Kidney epithelial cell (primary cell): ENCODE data around the gene PRF1. TPM values are rescaled to one million over a fixed set of nuclear protein-coding genes. Genes with fewer than 3 reads are reported as not detected.

ENCODE experiments used
- DNase-seq: peaks from one replicate; pipeline ENCODE4 v3.0.0-alpha.2; 2010; ENCODE audit warnings: low read depth
- H3K27me3 ChIP-seq: 2 replicates; pipeline ENCODE4 v1.6.0; 2011; ENCODE audit warnings: low read length; ENCODE audit not compliant: control insufficient read depth, insufficient read depth
- H3K36me3 ChIP-seq: 2 replicates; pipeline ENCODE4 v1.5.1; 2011; ENCODE audit warnings: low read length; ENCODE audit not compliant: control insufficient read depth, insufficient read depth
- H3K4me3 ChIP-seq: 2 replicates; pipeline ENCODE4 v1.5.1; 2011; ENCODE audit warnings: low read depth, mild to moderate bottlenecking, control low read depth, low read length
- total RNA-seq: library from RNA; depleted of rRNA; stranded (reverse); fragments of >200 nt; gene quantifications from 2 replicates; pipeline ENCODE4 v1.2.3, GENCODE V29; 2015
- TF ChIP-seq, protein P1 (sequence below): IDR thresholded peaks from 2 replicates; pipeline ENCODE4 v1.5.1; 2011; ENCODE audit warnings: mild to moderate bottlenecking, moderate library complexity, low read length, control low read depth, inconsistent platforms; ENCODE audit not compliant: insufficient read depth, poor library complexity, severe bottlenecking

The PRF1 gene
- total RNA-seq, 1 donor from 2014 or later, result not detected

DNA sequence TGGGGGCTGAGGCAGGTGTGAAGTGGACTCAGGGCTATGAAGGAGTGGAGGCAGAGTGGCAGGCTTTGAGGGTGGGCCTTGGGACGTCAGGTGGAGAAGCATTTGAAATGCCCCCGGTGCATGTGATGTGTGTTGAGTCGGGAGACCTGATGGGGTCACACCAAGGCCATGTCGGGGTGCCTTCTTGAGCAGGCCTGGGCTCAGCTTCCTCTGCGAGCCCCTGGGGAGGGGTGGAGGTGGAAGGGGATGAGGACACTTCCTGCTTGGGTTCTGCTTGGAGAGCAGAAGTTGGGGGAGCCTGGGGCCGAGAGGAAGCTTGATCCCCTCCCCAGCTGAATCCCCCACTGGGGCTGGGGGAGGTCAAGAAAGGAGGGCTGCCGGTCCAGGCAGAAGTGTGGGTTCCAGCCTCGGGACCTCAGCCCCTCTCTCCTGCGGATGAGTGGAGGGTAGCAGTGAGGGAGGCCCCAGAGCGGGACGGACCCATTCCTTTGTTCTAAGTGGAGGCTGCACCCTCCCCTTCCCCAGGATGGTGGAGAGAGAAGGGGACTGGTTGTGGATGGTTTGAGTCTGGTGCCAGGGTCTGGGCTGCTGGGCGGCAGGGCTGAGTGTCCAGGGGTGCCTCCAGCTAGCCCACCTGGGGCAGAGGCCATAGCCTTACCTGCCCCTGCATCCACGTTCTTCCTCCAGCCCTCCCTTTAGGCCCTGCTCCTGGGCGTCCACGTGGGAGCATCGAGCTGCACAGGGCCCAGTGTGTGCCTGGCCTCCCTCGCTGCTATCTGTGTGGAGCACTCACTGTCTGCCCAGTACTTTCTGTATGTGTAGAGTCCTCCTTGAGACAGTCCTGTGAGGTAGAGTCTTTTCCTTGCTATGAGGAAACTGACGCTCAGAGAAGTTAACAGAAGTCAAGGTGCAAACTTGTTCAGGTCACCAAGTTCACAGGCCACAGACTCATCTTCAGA is 36.7 kb downstream of the PRF1 start:
- TF ChIP-seq, protein P1, sequence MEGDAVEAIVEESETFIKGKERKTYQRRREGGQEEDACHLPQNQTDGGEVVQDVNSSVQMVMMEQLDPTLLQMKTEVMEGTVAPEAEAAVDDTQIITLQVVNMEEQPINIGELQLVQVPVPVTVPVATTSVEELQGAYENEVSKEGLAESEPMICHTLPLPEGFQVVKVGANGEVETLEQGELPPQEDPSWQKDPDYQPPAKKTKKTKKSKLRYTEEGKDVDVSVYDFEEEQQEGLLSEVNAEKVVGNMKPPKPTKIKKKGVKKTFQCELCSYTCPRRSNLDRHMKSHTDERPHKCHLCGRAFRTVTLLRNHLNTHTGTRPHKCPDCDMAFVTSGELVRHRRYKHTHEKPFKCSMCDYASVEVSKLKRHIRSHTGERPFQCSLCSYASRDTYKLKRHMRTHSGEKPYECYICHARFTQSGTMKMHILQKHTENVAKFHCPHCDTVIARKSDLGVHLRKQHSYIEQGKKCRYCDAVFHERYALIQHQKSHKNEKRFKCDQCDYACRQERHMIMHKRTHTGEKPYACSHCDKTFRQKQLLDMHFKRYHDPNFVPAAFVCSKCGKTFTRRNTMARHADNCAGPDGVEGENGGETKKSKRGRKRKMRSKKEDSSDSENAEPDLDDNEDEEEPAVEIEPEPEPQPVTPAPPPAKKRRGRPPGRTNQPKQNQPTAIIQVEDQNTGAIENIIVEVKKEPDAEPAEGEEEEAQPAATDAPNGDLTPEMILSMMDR, result no peak
- Histone ChIP-seq H3K27me3 (no peaks in the 10 kb centered on the region), H3K36me3 (no peaks in the 10 kb centered on the region), H3K4me3 (no peak overlapping the region)
- no peak for DNase-seq

DNA sequence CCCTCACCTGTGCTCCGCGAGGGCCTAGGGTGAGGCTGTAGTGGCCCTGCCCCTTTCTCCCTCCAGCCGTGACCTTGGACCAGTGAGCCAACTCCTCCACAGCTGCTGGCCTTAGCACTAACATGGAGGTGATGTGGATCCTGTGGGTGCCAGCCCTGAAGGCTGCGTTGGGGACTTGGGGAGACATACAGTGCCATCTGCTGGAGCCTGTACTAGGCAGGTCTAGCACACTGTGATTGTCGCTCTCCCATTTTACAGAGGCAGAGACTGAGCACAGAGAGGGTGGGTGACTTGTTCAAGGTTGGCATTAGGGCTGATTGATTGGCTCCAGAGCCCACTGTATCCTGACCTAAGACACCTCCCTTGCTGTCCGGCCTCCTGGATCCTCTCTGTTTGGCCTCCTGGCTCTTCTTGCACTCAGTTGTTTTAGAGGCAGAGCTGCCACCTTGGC is 37.6 kb downstream of the PRF1 start:
- DNase-seq, result no peak
- no peaks in the 10 kb centered on the region for H3K27me3 ChIP-seq
- H3K4me3 ChIP-seq, result no peak overlapping the region
- TF ChIP-seq, protein P1, result no peak
- H3K36me3 ChIP-seq, result no peaks in the 10 kb centered on the region

DNA sequence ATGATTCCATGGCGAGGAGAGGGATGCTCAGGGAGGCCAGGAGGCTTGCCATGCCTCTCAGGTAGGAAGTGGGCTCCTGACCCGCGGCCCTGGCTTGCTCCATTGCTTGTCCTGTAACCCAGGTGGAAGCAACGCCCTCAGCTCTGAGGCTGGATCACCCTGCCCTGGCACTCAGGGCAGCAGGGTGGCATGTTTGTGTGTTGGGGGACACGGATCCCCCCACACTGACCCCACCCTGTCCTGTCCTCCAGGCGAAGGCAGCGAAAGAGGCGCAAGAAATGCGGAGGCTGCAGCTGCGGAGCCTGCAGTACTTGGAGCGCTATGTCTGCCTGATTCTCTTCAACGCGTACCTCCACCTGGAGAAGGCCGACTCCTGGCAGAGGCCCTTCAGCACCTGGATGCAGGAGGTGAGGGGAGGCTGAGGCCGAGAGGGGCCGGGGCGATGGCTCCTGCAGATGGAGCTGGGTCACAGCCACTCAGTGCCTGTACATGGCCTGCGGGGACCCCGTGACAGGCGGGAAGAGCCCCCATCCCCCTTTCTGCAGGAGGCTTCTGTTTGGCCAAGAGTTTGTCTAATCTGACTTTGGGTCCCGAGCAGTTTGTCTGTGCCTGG is 38.3 kb downstream of the PRF1 start:
- H3K4me3 ChIP-seq, result no peak overlapping the region
- H3K36me3 ChIP-seq, result no peaks in the 10 kb centered on the region
- TF ChIP-seq, protein P1, result no peak
- no peaks in the 10 kb centered on the region for H3K27me3 ChIP-seq
- no peak for DNase-seq

DNA sequence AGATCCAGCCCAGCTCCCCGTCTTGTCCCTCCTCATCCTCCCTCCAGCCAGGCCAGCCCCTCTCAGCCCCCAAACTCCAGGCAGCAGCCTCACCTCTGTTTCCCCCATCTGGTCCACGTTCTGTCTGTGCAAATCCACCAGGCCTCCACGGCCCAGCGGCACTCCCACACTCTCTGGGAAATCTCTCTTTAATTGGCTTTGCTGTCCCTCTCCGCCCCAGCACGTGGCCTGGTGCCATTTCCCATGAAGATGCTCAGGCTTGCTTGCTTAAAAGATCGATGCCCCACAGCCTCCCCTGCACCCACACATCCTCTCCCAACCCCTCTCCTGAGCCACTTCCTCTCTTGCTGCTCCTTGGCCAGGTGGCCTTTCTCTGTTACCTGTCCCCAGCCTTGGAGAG is 39.3 kb downstream of the PRF1 start:
- DNase-seq, result no peak
- Histone ChIP-seq H3K27me3 (no peaks in the 10 kb centered on the region), H3K36me3 (no peaks in the 10 kb centered on the region), H3K4me3 (no peak overlapping the region)
- TF ChIP-seq, protein P1, result no peak

DNA sequence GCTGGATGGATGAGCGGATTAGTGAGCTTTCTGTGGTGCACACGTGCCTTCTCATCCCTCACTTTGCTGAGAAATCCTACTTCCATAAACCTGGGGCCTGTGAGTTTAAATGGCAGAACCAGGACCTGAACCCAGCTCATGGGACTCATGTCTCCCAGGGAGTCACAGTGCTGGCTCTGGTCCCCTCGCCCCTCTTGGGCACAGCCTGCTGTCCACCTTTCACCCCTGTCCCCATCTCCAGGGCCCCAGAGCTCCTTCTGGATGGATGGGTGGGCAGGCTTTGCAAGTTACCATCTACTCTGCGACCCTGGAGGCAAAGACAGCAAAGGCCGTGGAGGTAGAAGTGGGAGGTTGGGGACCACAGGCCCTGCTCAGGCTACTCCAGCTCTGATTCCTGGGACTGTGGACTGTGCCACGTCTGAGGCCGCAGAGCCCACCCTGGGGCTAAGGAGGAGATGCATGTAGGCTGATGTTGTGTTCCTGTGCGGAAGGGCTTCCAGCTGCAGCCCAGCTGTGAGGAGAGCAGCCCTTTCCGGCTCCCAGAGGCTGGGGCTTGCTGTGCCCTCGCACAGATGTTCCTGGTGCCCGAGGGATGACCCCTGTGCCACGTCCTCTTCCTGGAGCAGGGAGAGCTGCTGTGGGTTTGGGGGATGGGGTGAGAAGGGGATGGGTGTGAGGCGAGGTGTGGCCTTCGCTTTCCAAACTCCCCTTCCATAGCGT is 40.3 kb downstream of the PRF1 start:
- TF ChIP-seq, protein P1, result no peak
- Histone ChIP-seq H3K27me3 (no peaks in the 10 kb centered on the region), H3K36me3 (no peaks in the 10 kb centered on the region), H3K4me3 (no peak overlapping the region)
- no peak for DNase-seq
